ENCODE data around the gene SLC27A2.

DNA sequence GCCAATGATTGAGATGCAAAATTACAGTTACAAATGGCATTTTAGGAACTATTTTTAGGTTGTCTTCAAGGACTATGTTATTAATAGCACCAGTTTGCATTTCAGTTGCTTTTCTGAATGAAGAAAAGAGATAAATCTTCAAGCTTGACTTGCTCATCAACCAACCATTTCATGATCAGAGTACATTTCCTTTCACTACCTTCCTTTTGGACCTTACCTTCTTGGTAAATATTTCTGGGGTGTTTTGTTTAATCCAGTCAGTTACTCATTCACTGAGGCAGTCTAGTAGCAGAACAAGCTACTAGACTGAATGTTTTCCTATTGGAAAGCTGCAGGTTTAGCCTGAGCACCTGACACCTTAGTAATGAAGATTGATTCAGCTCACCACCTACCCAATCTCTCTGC, 8.2 kb downstream of the SLC27A2 start:
- TF ChIP-seq CTCF (conservative IDR thresholded peaks at IDR 0.05 in 1 of 2, IDR thresholded peaks at IDR 0.05 in 1 of 2; ENCODE audit: low read depth in 1 of 2, low read length in 2 of 2) (no peak), EZH2 (IDR thresholded peaks at IDR 0.05; ENCODE audit: low read length, missing control alignments) (no peak)
